DND-41 (cell line): Measurements from ENCODE around the gene ACSS1.

ENCODE experiments used
- ATAC-seq: fragments of 200-7000 bp; cut with Tn5 transposase; 3 replicates; pipeline ENCODE4 v1.9.1; 2021; ENCODE audit warnings: low read depth; ENCODE audit not compliant: insufficient read depth
- DNase-seq: peaks from one replicate; pipeline ENCODE4 v3.0.0-alpha.2; 2020
- H2AFZ ChIP-seq: 2 replicates; pipeline ENCODE4 v1.6.0; 2012; ENCODE audit warnings: low read depth, low read length
- H3K27ac ChIP-seq: 2 replicates; pipeline ENCODE4 v1.5.1; 2012; ENCODE audit warnings: low read length, inconsistent platforms
- H3K27me3 ChIP-seq: fragments of 200-600 bp; sonication (generic); 2 replicates; pipeline ENCODE4 v1.6.0; 2012; ENCODE audit warnings: low read length, mild to moderate bottlenecking, inconsistent platforms; ENCODE audit not compliant: insufficient read depth, poor library complexity
- H3K36me3 ChIP-seq: 2 replicates; pipeline ENCODE4 v1.5.1; 2012; ENCODE audit warnings: low read length, inconsistent platforms; ENCODE audit not compliant: insufficient read depth
- H3K4me1 ChIP-seq: 2 replicates; pipeline ENCODE4 v1.5.1; 2012; ENCODE audit warnings: mild to moderate bottlenecking, low read length; ENCODE audit not compliant: insufficient read depth
- H3K4me2 ChIP-seq: 2 replicates; pipeline ENCODE4 v1.6.0; 2012; ENCODE audit warnings: mild to moderate bottlenecking, moderate library complexity, low read length, inconsistent platforms; ENCODE audit not compliant: insufficient read depth
- H3K4me3 ChIP-seq, 2 experiments: fragments of 200-600 bp in 1 of 2; shearing (Covaris generic) in 1 of 2; 2 replicates each; pipeline ENCODE4 v1.5.1; 2012 to 2016; ENCODE audit warnings: inconsistent platforms in 2 of 2, low read length in 2 of 2, mild to moderate bottlenecking in 2 of 2, low read depth in 1 of 2, moderate library complexity in 1 of 2
- H3K79me2 ChIP-seq: 2 replicates; pipeline ENCODE4 v1.6.0; 2012; ENCODE audit warnings: low read length, inconsistent platforms; ENCODE audit not compliant: insufficient read depth
- H3K9ac ChIP-seq: 2 replicates; pipeline ENCODE4 v1.6.0; 2012; ENCODE audit warnings: low read depth, mild to moderate bottlenecking, inconsistent platforms, low read length, moderate library complexity
- H3K9me3 ChIP-seq: 2 replicates; pipeline ENCODE4 v1.5.1; 2012; ENCODE audit warnings: low read length, moderate library complexity, mild to moderate bottlenecking, inconsistent platforms; ENCODE audit not compliant: insufficient read depth, severe bottlenecking
- H4K20me1 ChIP-seq: 2 replicates; pipeline ENCODE4 v1.6.0; 2012; ENCODE audit warnings: low read length; ENCODE audit not compliant: insufficient read depth
- CTCF ChIP-seq: IDR thresholded peaks from 2 replicates; pipeline ENCODE4 v1.5.1; 2012; ENCODE audit warnings: borderline replicate concordance, low read length, moderate library complexity, mild to moderate bottlenecking; ENCODE audit not compliant: poor library complexity, severe bottlenecking; ENCODE audit errors: extremely low read depth
- EZH2 ChIP-seq: IDR thresholded peaks from 3 replicates; pipeline ENCODE4 v1.6.1; 2012; ENCODE audit warnings: borderline replicate concordance, low read depth, mild to moderate bottlenecking, moderate library complexity, low read length, inconsistent platforms; ENCODE audit not compliant: severe bottlenecking

The ACSS1 gene

DNA sequence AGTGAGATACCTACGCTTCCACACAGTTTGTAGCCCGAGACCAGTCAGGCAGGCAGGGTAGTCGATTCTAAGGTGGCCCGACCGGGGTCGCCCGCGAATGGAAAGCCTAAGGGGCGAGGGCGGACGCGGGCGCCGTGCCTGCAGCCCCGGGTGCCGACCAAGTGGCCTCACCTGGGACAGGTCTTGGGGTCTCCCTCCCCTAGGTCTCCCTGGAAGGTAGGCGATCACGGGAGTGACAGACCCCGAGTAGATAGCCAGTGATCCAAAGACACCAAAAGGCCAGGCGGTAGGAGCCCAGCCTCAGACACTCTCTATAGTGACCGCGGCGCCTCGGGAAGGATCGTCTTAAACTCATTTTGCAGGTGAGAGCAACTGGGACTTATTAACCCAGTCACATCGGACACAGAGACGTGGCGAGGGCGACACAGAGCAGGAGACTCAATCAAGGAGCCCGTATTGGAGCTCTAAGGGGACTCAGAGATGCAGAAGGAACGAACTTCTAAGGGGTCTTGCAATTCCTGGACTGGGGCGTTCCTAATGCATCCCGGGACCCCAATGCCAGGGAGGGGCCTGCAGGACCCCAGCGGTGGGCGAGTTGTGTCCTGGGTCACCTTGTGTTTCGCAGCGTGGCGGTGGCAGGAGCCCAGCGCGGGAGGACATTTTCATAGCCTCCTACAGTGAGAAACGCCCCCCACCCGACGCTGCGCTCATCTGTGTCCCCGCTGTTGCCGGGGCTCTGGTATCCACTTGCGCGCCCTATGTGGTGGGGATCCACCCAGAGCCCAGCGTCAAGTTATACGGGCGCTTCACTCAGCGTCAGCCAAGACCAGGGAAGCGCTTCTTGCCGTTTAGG is 26.1 kb upstream of the ACSS1 start:
- H3K4me3 ChIP-seq, result peak overlapping the region in 1 of 2 experiments; percentile 56; a peak in 2 of 4 replicates

GRCh38 chr20:25083141-25083772 is 25.3 kb upstream of the ACSS1 start:
- ATAC-seq (no peak), DNase-seq (peak; percentile 3)
- H3K27me3 ChIP-seq, result peaks cover 16% of the 10 kb centered on the region
- no peaks in the 10 kb centered on the region for H4K20me1 ChIP-seq
- H3K79me2 ChIP-seq, result no peaks in the 10 kb centered on the region
- no peak overlapping the region for H2AFZ ChIP-seq
- H3K9me3 ChIP-seq, result peaks cover 8% of the 10 kb centered on the region
- H3K9ac ChIP-seq, result no peak overlapping the region
- peaks cover 45% of the 10 kb centered on the region for H3K4me1 ChIP-seq
- H3K4me2 ChIP-seq, result peak overlapping the region; percentile 78
- TF ChIP-seq CTCF (no peak), EZH2 (no peak)
- no peak overlapping the region for H3K27ac ChIP-seq
- H3K36me3 ChIP-seq, result no peaks in the 10 kb centered on the region
- H3K4me3 ChIP-seq, result peak overlapping the region in 1 of 2 experiments; percentile 56; a peak in 1 of 4 replicates

More for the DNA sequence above, 26.1 kb upstream of the ACSS1 start:
- peaks cover 16% of the 10 kb centered on the region for H3K27me3 ChIP-seq
- H3K9ac ChIP-seq, result peak overlapping the region; percentile 36; the same call in 1 of the 2 replicates
- TF ChIP-seq EZH2 (no peak), CTCF (peak; percentile 70)
- no peaks in the 10 kb centered on the region for H3K36me3 ChIP-seq
- DNase-seq (peak; percentile 64), ATAC-seq (peak; percentile 66)
- no peaks in the 10 kb centered on the region for H3K79me2 ChIP-seq
- peaks cover 45% of the 10 kb centered on the region for H3K4me1 ChIP-seq
- H3K4me2 ChIP-seq, result peak overlapping the region; percentile 78
- peaks cover 8% of the 10 kb centered on the region for H3K9me3 ChIP-seq
- H4K20me1 ChIP-seq, result no peaks in the 10 kb centered on the region
- peak overlapping the region; percentile 29 for H2AFZ ChIP-seq
- H3K27ac ChIP-seq, result no peak overlapping the region

GRCh38 chr20:25082498-25082873 is 24.5 kb upstream of the ACSS1 start:
- H3K4me1 ChIP-seq, result peaks cover 45% of the 10 kb centered on the region
- DNase-seq (peak; percentile 5), ATAC-seq (no peak)
- peaks cover 8% of the 10 kb centered on the region for H3K9me3 ChIP-seq
- no peak for TF ChIP-seq CTCF
- TF ChIP-seq EZH2, result no peak
- no peak overlapping the region for H3K4me2 ChIP-seq
- no peak overlapping the region for H3K9ac ChIP-seq
- no peak overlapping the region for H3K4me3 ChIP-seq
- H3K27ac ChIP-seq, result no peak overlapping the region
- H2AFZ ChIP-seq, result no peak overlapping the region
- H3K36me3 ChIP-seq, result no peaks in the 10 kb centered on the region
- H4K20me1 ChIP-seq, result no peaks in the 10 kb centered on the region
- no peaks in the 10 kb centered on the region for H3K79me2 ChIP-seq
- H3K27me3 ChIP-seq, result peaks cover 16% of the 10 kb centered on the region
